HG03469 (cell line): ENCODE measurements around the gene MUC16.

Experiments
- ATAC-seq: cut with Tn5 transposase; IDR thresholded peaks from one replicate; pipeline ENCODE4 v1.9.1; 2021; ENCODE audit warnings: mild to moderate bottlenecking, moderate library complexity, moderate number of reproducible peaks; ENCODE audit not compliant: unreplicated experiment

MUC16 gene

GRCh38 chr19:9010693-9011092 lies 484 bp upstream of the MUC16 start:
- ATAC-seq: no peak

GRCh38 chr19:9009431-9009830 lies 778 bp downstream of the MUC16 start:
- no peak for ATAC-seq

GRCh38 chr19:9008667-9009066 lies 1.5 kb downstream of the MUC16 start:
- no peak for ATAC-seq

GRCh38 chr19:9000933-9001332 lies 9.3 kb downstream of the MUC16 start:
- no peak for ATAC-seq

- ATAC-seq: no peak
Measured at GRCh38 chr19:8988204-8988603, 22.0 kb downstream of the MUC16 start.

GRCh38 chr19:8986296-8986695 lies 23.9 kb downstream of the MUC16 start:
- ATAC-seq: no peak

GRCh38 chr19:8973501-8974091 lies 36.6 kb downstream of the MUC16 start:
- ATAC-seq: no peak

GRCh38 chr19:8965887-8966286 lies 44.3 kb downstream of the MUC16 start:
- ATAC-seq: no peak
